HepG2 (cell line): ENCODE measurements around the gene THPO. TPM values are rescaled to one million over a fixed set of nuclear protein-coding genes. Genes with fewer than 3 reads are reported as not detected.

Experiments used
- ATAC-seq: fragments of 200-7000 bp; cut with Tn5 transposase; 3 replicates; pipeline ENCODE4 v1.9.1; 2020; ENCODE audit warnings: mild to moderate bottlenecking, moderate library complexity
- BruUV-seq: library from RNA; stranded (reverse); fragments of 400-500 nt; replicated peaks from 2 replicates; lab custom pipeline; 2021; lab: Mats Ljungman, UMichigan
- CTCF ChIA-PET: fragments of 300-600 bp; formaldehyde crosslinking; extraction: SDS; loops from one replicate; lab custom pipeline; 2021; ENCODE audit warnings: low total read pairs, inconsistent platforms, low intra/inter-chr PET ratio; lab: Yijun Ruan, JAX
- POLR2A ChIA-PET: fragments of 350-600 bp; sonication (Branson Sonifier 250); formaldehyde crosslinking; loops from one replicate; lab custom pipeline; 2020; ENCODE audit warnings: antibody characterized with exemption, inconsistent platforms; lab: Yijun Ruan, JAX
- DNase-seq: peaks from one replicate; pipeline ENCODE4 v3.0.0-alpha.2; 2015; ENCODE audit warnings: low spot score
- FAIRE-seq: peaks from 3 replicates; lab custom pipeline; 2011; peaks lifted over from hg19 to GRCh38; lab: Jason Lieb, UNC
- H2AFZ ChIP-seq: one replicate; pipeline ENCODE4 v1.6.1; 2011; ENCODE audit warnings: low read length, inconsistent platforms
- H3K27ac ChIP-seq: fragments of 300-600 bp; 3 replicates; pipeline ENCODE4 v1.8.0; 2011; ENCODE audit warnings: mixed run types, mild to moderate bottlenecking, mixed read lengths, low read length, inconsistent platforms; ENCODE audit not compliant: insufficient read depth; ENCODE audit errors: extremely low read length
- H3K27me3 ChIP-seq, 2 experiments: fragments of 200-600 bp in 1 of 2; 2 replicates in 1 of 2; 3 replicates in 1 of 2; pipeline versions ENCODE4 v1.6.0 to v1.8.0; 2011; ENCODE audit warnings: low read length in 2 of 2, mild to moderate bottlenecking in 2 of 2, moderate library complexity in 2 of 2, inconsistent platforms in 1 of 2; ENCODE audit not compliant: insufficient read depth in 2 of 2, control insufficient read depth in 1 of 2
- H3K36me3 ChIP-seq, 2 experiments: fragments of 200-600 bp in 1 of 2; replicated peaks in 1 of 2; 2 replicates in 1 of 2; 3 replicates in 1 of 2; pipeline versions ENCODE4 v1.5.1 to v1.8.0; 2011; ENCODE audit warnings: low read length in 2 of 2, inconsistent platforms in 1 of 2; ENCODE audit not compliant: insufficient read depth in 2 of 2, control insufficient read depth in 1 of 2
- H3K4me1 ChIP-seq: 2 replicates; pipeline ENCODE4 v1.5.1; 2012; ENCODE audit warnings: low read length, inconsistent platforms; ENCODE audit not compliant: insufficient read depth
- H3K4me2 ChIP-seq: 2 replicates; pipeline ENCODE4 v1.6.0; 2011; ENCODE audit warnings: low read depth, low read length, inconsistent platforms
- H3K4me3 ChIP-seq, 3 experiments: fragments of 200-600 bp in 1 of 3; sonication (generic), shearing (Covaris generic) in 1 of 3; replicated peaks in 1 of 3; 2 replicates each; pipeline ENCODE4 v1.5.1; 2011 to 2016; ENCODE audit warnings: low read length in 3 of 3, inconsistent platforms in 2 of 3, low read depth in 2 of 3, mild to moderate bottlenecking in 2 of 3, control low read depth in 1 of 3, mixed read lengths in 1 of 3; ENCODE audit not compliant: insufficient read depth in 1 of 3
- H3K79me2 ChIP-seq: one replicate; pipeline ENCODE4 v1.6.1; 2011; ENCODE audit warnings: low read length, inconsistent platforms; ENCODE audit not compliant: insufficient read depth
- H3K9ac ChIP-seq: 2 replicates; pipeline ENCODE4 v1.6.0; 2011; ENCODE audit warnings: mild to moderate bottlenecking, low read depth, low read length, inconsistent platforms; ENCODE audit not compliant: insufficient read depth
- H3K9me3 ChIP-seq: 2 replicates; pipeline ENCODE4 v1.5.1; 2012; ENCODE audit warnings: mild to moderate bottlenecking, low read length
- H4K20me1 ChIP-seq: 2 replicates; pipeline ENCODE4 v1.6.0; 2011; ENCODE audit warnings: inconsistent platforms, mild to moderate bottlenecking, low read length, moderate library complexity; ENCODE audit not compliant: insufficient read depth
- AFF4 ChIP-seq: sonication (generic); formaldehyde crosslinking; IDR thresholded peaks from 2 replicates; pipeline ENCODE4 v1.4.0; 2020; ENCODE audit warnings: missing genetic modification reagents
- DNMT1 ChIP-seq: sonication (generic); formaldehyde crosslinking; IDR thresholded peaks from 2 replicates; pipeline ENCODE4 v1.5.1; 2020; ENCODE audit warnings: mild to moderate bottlenecking, missing genetic modification reagents
- JARID2 ChIP-seq: sonication (generic); formaldehyde crosslinking; IDR thresholded peaks from 2 replicates; pipeline ENCODE4 v1.8.1; 2023; ENCODE audit warnings: missing genetic modification reagents, inconsistent platforms; ENCODE audit not compliant: insufficient replicate concordance
- PAXIP1 ChIP-seq: sonication (generic); formaldehyde crosslinking; conservative IDR thresholded peaks from 2 replicates; pipeline ENCODE4 v1.4.0; 2020; ENCODE audit warnings: mild to moderate bottlenecking, missing genetic modification reagents, moderate library complexity
- RCOR2 ChIP-seq: IDR thresholded peaks from 2 replicates; pipeline ENCODE4 v1.6.1; 2016; ENCODE audit warnings: missing biosample characterization, missing genetic modification reagents
- SRF ChIP-seq: IDR thresholded peaks from 2 replicates; pipeline ENCODE4 v1.6.1; 2011; ENCODE audit warnings: mild to moderate bottlenecking, low read depth, low read length, moderate library complexity
- ZHX2 ChIP-seq, 2 experiments: sonication (generic) in 1 of 2; formaldehyde crosslinking in 1 of 2; IDR thresholded peaks; 2 replicates each; pipeline versions ENCODE4 v1.6.1 to v1.9.0; 2014 to 2022; ENCODE audit warnings: antibody characterized with exemption in 1 of 2, borderline replicate concordance in 1 of 2, inconsistent platforms in 1 of 2, low read depth in 1 of 2, missing genetic modification reagents in 1 of 2
- ZNF512 ChIP-seq: sonication (generic); formaldehyde crosslinking; IDR thresholded peaks from 2 replicates; pipeline ENCODE4 v1.4.0; 2020; ENCODE audit warnings: mild to moderate bottlenecking, missing genetic modification reagents
- WGBS: methylation state at CpG from one replicate; pipeline ENCODE4 v1.1.6; 2017; ENCODE audit warnings: low lambda C conversion rate; 5-methylcytosine and 5-hydroxymethylcytosine counted together
- in situ Hi-C: cut with HindIII; loops from 2 replicates; pipeline ENCODE4 v1.10.0; 2017; ENCODE audit warnings: low pct_unique_long_range_greater_than_20kb; ENCODE audit not compliant: extremely low pct_ligation_motif_present
- intact Hi-C: fragments of 100-400 bp; cut with micrococcal nuclease; formaldehyde crosslinking; loops from one replicate; pipeline ENCODE4 v1.10.0; 2022; ENCODE audit not compliant: unreplicated experiment
- polyA plus RNA-seq, 8 experiments: library from polyadenylated mRNA; depleted of rRNA in 3 of 8; stranded (reverse) in 7 of 8; unstranded in 1 of 8; fragments of >200 nt; fragmentation: Illumina TruSeq in 4 of 8; extraction: Trizol in 4 of 8; gene quantifications; 2 replicates each; pipeline versions ENCODE4 v1.2.1 to v1.2.3, GENCODE V29; 2011 to 2016; ENCODE audit warnings: low read depth in 4 of 8, missing spikeins in 1 of 8, mixed read lengths in 1 of 8; ENCODE audit not compliant: insufficient read depth in 1 of 8
- total RNA-seq, 5 experiments: library from RNA; depleted of rRNA; stranded (reverse); fragments of >200 nt; fragmentation: Illumina TruSeq; extraction: Trizol; gene quantifications; 2 replicates each; pipeline ENCODE4 v1.2.3, GENCODE V29; 2016; ENCODE audit warnings: low read depth in 1 of 5

Gene THPO
- total and polyA plus RNA-seq, 2 of the 13 experiments (the other 11 are each of a cell fraction or from before 2014, with no cell fraction given): 2.8 to 4.8 TPM

GRCh38 chr3:184426691-184427141 lies 48.7 kb upstream of the THPO start:
- ChIA-PET POLR2A (no interaction called here), CTCF (no interaction called here)
- Histone ChIP-seq H3K4me3 (no peak overlapping the region), H2AFZ (no peak overlapping the region), H3K4me1 (no peaks in the 10 kb centered on the region), H4K20me1 (no peaks in the 10 kb centered on the region), H3K27me3 (peaks cover 0 to 1% of the 10 kb centered on the region in 2 experiments; a peak in 1 of 5 replicates), H3K27ac (no peak overlapping the region), H3K36me3 (no peaks in the 10 kb centered on the region), H3K4me2 (no peak overlapping the region), H3K9me3 (peaks cover 3% of the 10 kb centered on the region; the same call in 1 of the 2 replicates), H3K79me2 (no peaks in the 10 kb centered on the region), H3K9ac (no peak overlapping the region)
- in situ Hi-C loops: no loop called here
- DNase-seq (no peak), ATAC-seq (no peak), FAIRE-seq (no peak)
- WGBS: 64% methylated on average over 7 of the region's 12 CpGs
- intact Hi-C loops: no loop called here
- no TSS peak for BruUV-seq
- TF ChIP-seq DNMT1 (CRISPR knock-in tag) (no peak), ZHX2 (IDR thresholded peaks at IDR 0.05; ENCODE audit: low read depth) (no peak), ZHX2 (CRISPR knock-in tag; IDR thresholded peaks at IDR 0.05; ENCODE audit: borderline replicate concordance) (no peak), SRF (no peak), AFF4 (CRISPR knock-in tag) (no peak), JARID2 (CRISPR knock-in tag) (no peak), RCOR2 (CRISPR knock-in tag) (no peak), PAXIP1 (CRISPR knock-in tag) (no peak), ZNF512 (CRISPR knock-in tag) (no peak)
